ENCODE data around the gene BHLHA15.
A peak's percentile ranks its signal among the peaks of the same experiment; 100 is the strongest.

BHLHA15 gene

DNA sequence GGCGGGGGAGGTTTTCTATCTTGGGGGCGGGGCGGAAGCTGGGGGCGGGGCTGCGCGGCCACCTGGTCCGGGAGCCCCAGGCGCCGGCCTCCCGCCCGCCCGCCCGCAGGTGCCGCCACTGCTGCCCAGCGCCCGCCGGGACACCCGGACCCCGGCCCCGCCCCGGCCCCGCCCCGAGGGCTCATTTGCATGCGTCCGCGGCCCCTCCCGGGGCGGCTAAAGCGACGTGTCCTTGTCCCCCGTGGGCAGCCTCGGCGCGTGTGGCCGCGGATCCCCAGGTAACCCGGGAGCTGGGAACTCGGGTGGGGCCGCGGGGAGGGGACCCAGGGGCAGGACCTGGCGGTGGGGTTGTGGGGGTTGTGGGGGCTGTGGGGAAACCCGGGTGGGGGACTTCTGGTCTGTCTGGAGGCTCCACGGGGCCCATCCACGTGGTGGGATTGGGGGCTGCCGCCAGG is at the start of gene BHLHA15:
Gene BHLHA15, plus strand, starts transcription at position 219 of the 455 bp plus-strand sequence. CDS start 871 bp downstream, outside the sequence.
- no peak within 1 kb of the TSS for H3K4me3 ChIP-seq (ENCODE audit: low read depth in 1 of 2, low read length in 1 of 2)
- no peaks in the 10 kb centered on the region for H3K4me1 ChIP-seq (ENCODE audit: control insufficient read depth in 1 of 2, insufficient read depth in 1 of 2, low read depth in 1 of 2, low read length in 1 of 2)
- H3K27ac ChIP-seq = no peak within 1 kb of the TSS
- peaks cover 43% of the 10 kb centered on the region for H3K27me3 ChIP-seq
- no peaks in the 10 kb centered on the region for H3K9me3 ChIP-seq
- H3K36me3 ChIP-seq = peaks cover 48% of the 10 kb centered on the region
- TF ChIP-seq CTCF (IDR thresholded peaks at IDR 0.05) = no peak

DNA sequence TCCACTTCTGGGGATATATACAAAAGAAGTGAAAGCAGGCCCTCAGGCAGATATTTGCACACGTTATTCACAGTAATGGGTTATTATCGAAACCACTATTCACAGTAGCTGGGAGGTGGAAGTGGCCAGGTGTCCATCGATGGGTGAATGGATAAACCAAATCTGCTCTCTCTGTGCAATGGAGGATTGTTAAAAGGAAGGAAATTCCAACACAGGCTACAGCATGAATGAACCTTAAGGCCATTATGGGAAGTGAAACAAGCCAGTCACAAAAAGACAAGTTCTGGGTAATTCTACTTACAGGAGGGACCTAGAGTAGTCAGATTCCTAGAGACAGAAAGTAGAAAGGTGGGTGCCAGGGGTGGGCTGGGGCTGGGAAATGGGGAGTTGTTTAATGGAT is 48.5 kb upstream of the BHLHA15 start:
- TF ChIP-seq CTCF (IDR thresholded peaks at IDR 0.05) = no peak
- H3K27ac ChIP-seq = no peak overlapping the region

DNA sequence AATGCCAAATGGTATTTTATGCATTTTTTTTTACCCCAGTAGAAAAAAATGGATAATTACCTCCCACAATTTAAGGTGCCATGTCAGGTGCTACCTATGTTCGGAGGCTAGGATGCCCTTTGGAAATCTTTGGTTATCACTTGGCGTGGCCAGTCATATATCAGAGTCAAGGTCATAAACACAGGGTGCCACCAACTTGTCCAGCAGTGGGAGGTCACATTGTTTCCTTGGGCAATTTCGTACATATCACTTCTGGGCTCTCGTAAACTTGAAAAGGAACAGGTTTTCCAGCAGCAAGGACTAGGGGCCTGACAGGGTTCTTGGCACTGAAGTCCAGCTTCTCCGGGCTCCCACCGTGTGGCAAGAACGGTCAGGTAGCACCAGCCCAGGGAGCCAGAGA is 48.0 kb upstream of the BHLHA15 start:
- Histone ChIP-seq H3K4me1 (ENCODE audit: control insufficient read depth in 1 of 2, insufficient read depth in 1 of 2, low read depth in 1 of 2, low read length in 1 of 2) (peaks cover 0 to 5% of the 10 kb centered on the region in 2 experiments), H3K27ac (no peak overlapping the region), H3K9me3 (no peaks in the 10 kb centered on the region), H3K27me3 (no peaks in the 10 kb centered on the region), H3K36me3 (peaks cover 63% of the 10 kb centered on the region), H3K4me3 (ENCODE audit: low read depth in 1 of 2, low read length in 1 of 2) (no peak overlapping the region)
- no peak for TF ChIP-seq CTCF (IDR thresholded peaks at IDR 0.05)

More for the DNA sequence above, 48.5 kb upstream of the BHLHA15 start:
- peaks cover 61% of the 10 kb centered on the region for H3K36me3 ChIP-seq
- H3K27me3 ChIP-seq = no peaks in the 10 kb centered on the region
- H3K4me3 ChIP-seq (ENCODE audit: low read depth in 1 of 2, low read length in 1 of 2) = no peak overlapping the region
- H3K4me1 ChIP-seq (ENCODE audit: control insufficient read depth in 1 of 2, insufficient read depth in 1 of 2, low read depth in 1 of 2, low read length in 1 of 2) = peaks cover 0 to 5% of the 10 kb centered on the region in 2 experiments
- H3K9me3 ChIP-seq = no peaks in the 10 kb centered on the region

GRCh38 chr7:98163704-98164494 is 47.3 kb upstream of the BHLHA15 start:
- Histone ChIP-seq H3K4me1 (ENCODE audit: control insufficient read depth in 1 of 2, insufficient read depth in 1 of 2, low read depth in 1 of 2, low read length in 1 of 2) (peaks cover 0 to 5% of the 10 kb centered on the region in 2 experiments), H3K27me3 (no peaks in the 10 kb centered on the region), H3K4me3 (ENCODE audit: low read depth in 1 of 2, low read length in 1 of 2) (no peak overlapping the region), H3K27ac (peak overlapping the region; percentile 6), H3K36me3 (peaks cover 63% of the 10 kb centered on the region), H3K9me3 (no peaks in the 10 kb centered on the region)
- TF ChIP-seq CTCF (IDR thresholded peaks at IDR 0.05) = no peak

- H3K27ac ChIP-seq = no peak overlapping the region
- peaks cover 0 to 5% of the 10 kb centered on the region in 2 experiments for H3K4me1 ChIP-seq (ENCODE audit: control insufficient read depth in 1 of 2, insufficient read depth in 1 of 2, low read depth in 1 of 2, low read length in 1 of 2)
- H3K27me3 ChIP-seq = no peaks in the 10 kb centered on the region
- peak; percentile 72 for TF ChIP-seq CTCF (IDR thresholded peaks at IDR 0.05)
- H3K4me3 ChIP-seq (ENCODE audit: low read depth in 1 of 2, low read length in 1 of 2) = no peak overlapping the region
- H3K9me3 ChIP-seq = no peaks in the 10 kb centered on the region
- H3K36me3 ChIP-seq = peaks cover 51% of the 10 kb centered on the region
Observed at GRCh38 chr7:98165827-98166667, 45.2 kb upstream of the BHLHA15 start.

All from neutrophil (primary cell).